Gastrocnemius medialis (tissue), 4 donors: ENCODE measurements around the gene ACAP1. TPM values are rescaled to one million over a fixed set of nuclear protein-coding genes. Genes with fewer than 3 reads are reported as not detected.

Source experiments
- ATAC-seq, 2 donors: fragments of 150-250 bp; one replicate each; pipeline ENCODE4 v1.9.1; 2016
- DNase-seq, 2 donors: peaks; one replicate each; pipeline ENCODE4 v3.0.0-alpha.2; 2019
- H3K27ac ChIP-seq, 4 donors: fragments of 200-600 bp; sonication (generic); 1 replicate in 1 of 4; 2 replicates in 3 of 4; pipeline ENCODE4 v1.5.1; 2016 to 2018; ENCODE audit warnings: mild to moderate bottlenecking in 2 of 4, moderate library complexity in 1 of 4
- H3K27me3 ChIP-seq, 3 donors: fragments of 200-600 bp; sonication (generic) in 2 of 3; 1 replicate in 1 of 3; 2 replicates in 2 of 3; pipeline versions ENCODE4 v1.5.1 to v1.6.0; 2016 to 2019; ENCODE audit warnings: mild to moderate bottlenecking in 1 of 3, moderate library complexity in 1 of 3
- H3K36me3 ChIP-seq, 2 donors: fragments of 200-600 bp; sonication (generic) in 1 of 2; one replicate each; pipeline ENCODE4 v1.5.1; 2017 to 2018
- H3K4me1 ChIP-seq, 2 donors: fragments of 200-600 bp; sonication (generic) in 1 of 2; one replicate each; pipeline ENCODE4 v1.5.1; 2016 to 2017; ENCODE audit warnings: mild to moderate bottlenecking in 2 of 2
- H3K4me3 ChIP-seq, 4 donors: fragments of 200-600 bp; sonication (generic) in 3 of 4; 1 replicate in 1 of 4; 2 replicates in 3 of 4; pipeline ENCODE4 v1.5.1; 2016 to 2019; ENCODE audit warnings: mild to moderate bottlenecking in 2 of 4
- H3K9me3 ChIP-seq, 3 donors: fragments of 200-600 bp; sonication (generic) in 2 of 3; 1 replicate in 1 of 3; 2 replicates in 2 of 3; pipeline ENCODE4 v1.5.1; 2016 to 2019
- CTCF ChIP-seq, 5 experiments: fragments of 450-650 bp in 3 of 5; fragments of 200-600 bp in 2 of 5; sonication (generic) in 2 of 5; IDR thresholded peaks in 4 of 5; conservative IDR thresholded peaks in 1 of 5; 1 replicate in 4 of 5; 2 replicates in 1 of 5; pipeline ENCODE4 v1.5.1; 2016 to 2019; ENCODE audit warnings: antibody characterized with exemption in 5 of 5, mild to moderate bottlenecking in 3 of 5, moderate library complexity in 3 of 5
- POLR2A ChIP-seq, 2 donors: fragments of 450-650 bp; IDR thresholded peaks; one replicate each; pipeline ENCODE4 v1.6.1; 2017; ENCODE audit warnings: antibody characterized with exemption in 2 of 2, mild to moderate bottlenecking in 2 of 2, moderate library complexity in 2 of 2
- in situ Hi-C, 4 donors: fragments of 200-750 bp; cut with MboI; loops; one replicate each; pipeline versions ENCODE4 v1.15.0 to v1.8.0; 2017; ENCODE audit warnings: low sequenced_read_pairs in 4 of 4
- intact Hi-C: fragments of 100-400 bp; cut with DNase I; formaldehyde crosslinking; loops from one replicate; pipeline ENCODE4 v1.15.1; 2023; ENCODE audit warnings: low total_unique reads
- total RNA-seq, 4 donors: library from RNA; depleted of rRNA; stranded (reverse); fragments of >200 nt; gene quantifications; one replicate each; pipeline versions ENCODE4 v1.1.0 to v1.2.3, GENCODE V29; 2016

Gene ACAP1
- total RNA-seq, 4 donors from 2014 or later = 0.22 to 16.3 (median 1.7) TPM

DNA sequence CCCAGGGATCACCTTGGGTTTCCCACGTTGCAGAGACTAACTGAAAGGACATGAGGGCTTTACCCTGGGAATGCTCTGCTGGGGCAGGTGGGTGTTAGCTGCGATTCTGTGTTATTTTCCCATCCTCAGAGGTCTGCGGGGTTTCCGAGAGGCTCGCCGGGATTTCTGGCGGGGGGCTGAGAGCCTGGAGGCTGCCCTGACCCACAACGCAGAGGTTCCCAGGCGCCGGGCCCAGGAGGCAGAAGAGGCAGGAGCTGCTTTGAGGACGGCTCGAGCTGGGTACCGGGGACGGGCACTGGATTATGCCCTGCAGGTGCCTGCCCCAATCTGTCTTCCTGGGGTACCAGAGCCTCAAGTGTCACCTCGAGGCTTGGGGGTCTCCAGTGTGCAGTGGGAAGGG, 6.9 kb downstream of the ACAP1 start:
- H3K4me1 ChIP-seq = peaks cover 5 to 6% of the 10 kb centered on the region in 2 donors
- no peak overlapping the region for H3K27ac ChIP-seq
- intact Hi-C loops (loop anchor here (10.0 kb wide), 1 partner anchor 298 kb away; the partner anchor contains the start of gene SLC16A11), in situ Hi-C loops (loop anchor here in 1 of 4 donors (10.0 to 25.0 kb wide), 2 partner anchors 222 to 306 kb away; partner anchors contain the start of genes SENP3, SLC16A11 and SLC16A13)
- ATAC-seq = no peak
- H3K9me3 ChIP-seq = no peaks in the 10 kb centered on the region
- TF ChIP-seq CTCF (IDR thresholded peaks at IDR 0.05 in 4 of 5, conservative IDR thresholded peaks at IDR 0.05 in 1 of 5) (no peak), POLR2A (IDR thresholded peaks at IDR 0.05) (no peak)
- H3K4me3 ChIP-seq = no peak overlapping the region
- no peak for DNase-seq
- H3K36me3 ChIP-seq = no peaks in the 10 kb centered on the region
- peaks cover 10 to 22% (median 12%) of the 10 kb centered on the region in 3 donors for H3K27me3 ChIP-seq

DNA sequence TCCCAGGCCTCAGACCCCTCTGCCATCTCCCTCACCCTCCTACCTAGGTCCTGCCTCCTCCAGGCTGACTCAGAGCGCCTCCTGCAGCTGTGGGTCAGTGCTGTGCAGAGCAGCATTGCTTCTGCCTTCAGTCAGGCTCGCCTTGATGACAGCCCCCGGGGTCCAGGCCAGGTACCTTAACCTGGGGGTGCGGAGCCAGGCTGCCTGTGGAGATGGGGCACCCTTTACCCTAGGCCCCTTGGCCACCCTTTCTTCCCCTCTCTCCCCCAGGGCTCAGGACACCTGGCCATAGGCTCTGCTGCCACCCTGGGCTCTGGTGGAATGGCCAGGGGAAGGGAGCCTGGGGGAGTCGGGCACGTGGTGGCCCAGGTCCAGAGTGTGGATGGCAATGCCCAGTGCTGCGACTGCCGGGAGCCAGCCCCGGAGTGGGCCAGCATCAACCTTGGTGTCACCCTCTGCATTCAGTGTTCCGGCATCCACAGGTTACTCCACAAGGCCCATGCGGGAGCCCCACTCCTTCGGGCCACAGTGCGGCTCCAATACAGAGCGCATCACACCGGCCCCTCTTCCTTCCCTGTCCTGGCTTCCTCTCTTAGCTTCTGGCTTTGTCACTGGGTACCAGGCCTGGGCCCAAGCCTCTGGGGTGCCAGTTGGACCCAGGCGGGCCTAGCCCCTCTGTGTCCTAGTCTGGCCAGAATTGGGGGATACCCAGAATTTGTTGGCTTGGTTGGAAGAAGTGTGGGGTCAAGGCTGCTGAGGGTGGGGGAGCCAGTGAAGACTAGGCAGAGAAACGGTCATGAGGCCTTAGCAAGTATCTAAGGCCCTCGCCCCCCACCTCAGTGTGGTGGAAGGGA, 10.7 kb downstream of the ACAP1 start:
- Histone ChIP-seq H3K36me3 (no peaks in the 10 kb centered on the region), H3K27me3 (peaks cover 0 to 3% (median 0%) of the 10 kb centered on the region in 3 donors), H3K4me3 (no peak overlapping the region), H3K4me1 (peaks cover 13 to 30% of the 10 kb centered on the region in 2 donors), H3K9me3 (no peaks in the 10 kb centered on the region), H3K27ac (peak overlapping the region in 2 of 4 donors; percentile 57 to 96)
- no peak for DNase-seq
- intact Hi-C loops = loop anchor here (10.0 kb wide), 1 partner anchor 302 kb away; the partner anchor contains the start of gene SLC16A11
- TF ChIP-seq POLR2A (IDR thresholded peaks at IDR 0.05) = no peak
- TF ChIP-seq CTCF (IDR thresholded peaks at IDR 0.05 in 4 of 5, conservative IDR thresholded peaks at IDR 0.05 in 1 of 5) = no peak
- in situ Hi-C loops = loop anchor here in 1 of 4 donors (10.0 to 25.0 kb wide), 2 partner anchors 218 to 310 kb away; partner anchors contain the start of genes SENP3, SLC16A11 and SLC16A13
- no peak for ATAC-seq

DNA sequence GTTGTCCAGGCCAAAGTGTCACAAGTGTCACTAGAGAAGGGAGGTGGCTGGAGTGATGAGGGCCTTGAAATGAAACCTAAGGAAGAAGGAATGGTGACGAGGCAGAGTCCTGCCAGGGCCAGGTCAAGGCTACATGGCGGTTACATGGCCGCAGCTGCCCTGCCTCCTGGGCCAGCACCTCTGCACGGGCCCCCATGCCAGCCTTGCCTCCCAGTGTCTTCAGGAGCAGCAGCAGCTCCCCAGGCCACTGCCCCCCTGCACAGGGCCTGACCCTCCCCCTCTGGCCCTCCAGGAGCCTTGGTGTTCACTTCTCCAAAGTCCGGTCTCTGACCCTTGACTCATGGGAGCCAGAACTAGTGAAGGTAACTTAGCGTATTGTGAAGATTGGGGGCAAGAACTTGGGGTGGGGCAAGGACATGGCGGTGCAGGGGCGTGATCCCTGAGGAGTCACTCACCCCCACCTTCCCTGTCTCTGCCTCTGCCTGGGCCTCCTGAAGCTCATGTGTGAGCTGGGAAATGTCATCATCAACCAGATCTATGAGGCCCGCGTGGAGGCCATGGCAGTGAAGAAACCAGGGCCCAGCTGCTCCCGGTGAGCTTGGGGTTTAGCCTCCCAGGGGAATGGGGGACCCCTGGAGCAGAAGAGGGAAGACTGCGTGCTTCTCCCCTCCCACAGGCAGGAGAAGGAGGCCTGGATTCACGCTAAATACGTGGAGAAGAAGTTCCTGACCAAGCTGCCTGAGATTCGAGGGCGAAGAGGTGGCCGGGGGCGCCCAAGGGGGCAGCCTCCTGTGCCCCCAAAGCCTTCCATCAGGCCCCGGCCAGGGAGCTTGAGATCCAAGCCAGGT, 11.5 kb downstream of the ACAP1 start:
- intact Hi-C loops (loop anchor here (10.0 kb wide), 1 partner anchor 303 kb away; the partner anchor contains the start of gene SLC16A11), in situ Hi-C loops (loop anchor here in 1 of 4 donors (10.0 to 25.0 kb wide), 2 partner anchors 217 to 311 kb away; partner anchors contain the start of genes SENP3, SLC16A11 and SLC16A13)
- Histone ChIP-seq H3K9me3 (no peaks in the 10 kb centered on the region), H3K27ac (peak overlapping the region in 2 of 4 donors; percentile 57 to 96), H3K4me3 (no peak overlapping the region), H3K36me3 (no peaks in the 10 kb centered on the region), H3K4me1 (peaks cover 17 to 35% of the 10 kb centered on the region in 2 donors), H3K27me3 (no peaks in the 10 kb centered on the region)
- TF ChIP-seq CTCF (IDR thresholded peaks at IDR 0.05 in 4 of 5, conservative IDR thresholded peaks at IDR 0.05 in 1 of 5) (no peak), POLR2A (IDR thresholded peaks at IDR 0.05) (no peak)
- DNase-seq = no peak
- ATAC-seq = no peak

DNA sequence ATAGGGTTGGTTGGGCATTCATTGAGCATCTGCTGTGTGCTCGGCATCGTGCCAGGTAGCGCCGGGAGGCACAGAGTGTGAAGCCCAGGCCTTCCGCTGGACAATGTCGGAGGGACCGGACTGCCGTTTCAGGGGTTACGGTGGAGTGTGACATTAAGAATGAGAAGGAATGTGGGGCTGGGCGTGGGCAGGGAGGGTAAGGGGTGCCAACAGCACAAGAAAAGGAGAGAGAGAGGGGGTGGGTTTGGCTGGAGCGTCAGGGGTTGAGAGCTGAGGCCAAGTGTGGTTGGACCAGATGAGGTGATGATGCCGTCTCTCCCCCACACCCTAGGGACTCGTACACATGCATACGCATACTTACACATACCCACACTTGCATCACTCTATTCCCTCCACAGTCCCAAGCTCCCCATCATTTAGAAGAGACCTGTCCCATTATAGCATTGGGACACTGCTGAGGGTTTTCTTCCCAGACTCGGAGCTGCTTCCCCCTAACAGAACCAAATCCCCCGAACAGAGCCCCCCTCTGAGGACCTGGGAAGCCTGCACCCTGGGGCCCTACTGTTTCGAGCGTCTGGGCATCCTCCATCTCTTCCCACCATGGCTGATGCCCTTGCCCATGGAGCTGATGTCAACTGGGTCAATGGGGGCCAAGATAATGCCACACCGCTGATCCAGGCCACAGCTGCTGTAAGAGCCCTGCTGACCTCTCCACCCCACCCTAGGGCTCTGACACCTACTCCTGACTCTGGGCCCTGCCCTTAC, 12.3 kb downstream of the ACAP1 start:
- intact Hi-C loops (loop anchor here (10.0 kb wide), 1 partner anchor 304 kb away; the partner anchor contains the start of gene SLC16A11), in situ Hi-C loops (loop anchor here in 1 of 4 donors (10.0 to 25.0 kb wide), 2 partner anchors 216 to 311 kb away; partner anchors contain the start of genes SENP3, SLC16A11 and SLC16A13)
- H3K27ac ChIP-seq = peak overlapping the region; percentile 93 to 98 (median 96)

More for the DNA sequence above, 12.3 kb downstream of the ACAP1 start:
- ATAC-seq = no peak
- Histone ChIP-seq H3K4me3 (no peak overlapping the region), H3K4me1 (peaks cover 22 to 40% of the 10 kb centered on the region in 2 donors), H3K27me3 (no peaks in the 10 kb centered on the region), H3K36me3 (no peaks in the 10 kb centered on the region), H3K9me3 (no peaks in the 10 kb centered on the region)
- DNase-seq = no peak
- TF ChIP-seq POLR2A (IDR thresholded peaks at IDR 0.05) (no peak), CTCF (IDR thresholded peaks at IDR 0.05 in 4 of 5, conservative IDR thresholded peaks at IDR 0.05 in 1 of 5) (no peak)
